Spleen (tissue), 7 donors: ENCODE measurements around the gene MAPK7.

Experiments
- CTCF ChIP-seq, 11 experiments: fragments of 200-600 bp in 7 of 11; fragments of 450-650 bp in 4 of 11; sonication (generic) in 4 of 11; IDR thresholded peaks in 8 of 11; conservative IDR thresholded peaks in 3 of 11; 1 replicate in 7 of 11; 2 replicates in 4 of 11; pipeline versions ENCODE4 v1.4.0 to v1.8.0; 2016 to 2021; ENCODE audit warnings: antibody characterized with exemption in 11 of 11, inconsistent platforms in 4 of 11, mild to moderate bottlenecking in 1 of 11
- POLR2A ChIP-seq, 3 donors: fragments of 450-650 bp; IDR thresholded peaks; one replicate each; pipeline ENCODE4 v1.5.1; 2017; ENCODE audit warnings: antibody characterized with exemption in 3 of 3, mild to moderate bottlenecking in 1 of 3
- POLR2AphosphoS5 ChIP-seq, 3 donors: sonication (generic); formaldehyde crosslinking; IDR thresholded peaks; one replicate each; pipeline ENCODE4 v1.5.1; 2017; ENCODE audit warnings: antibody characterized with exemption in 3 of 3
- donor health status: DM: no; HTN: no; CAD: no; lungs with moderate emphysema.
- donor health status: DM: no; HTN: no; CAD: no.
- donor health status: DM: no; HTN: no; CAD: no.

- TF ChIP-seq CTCF (IDR thresholded peaks at IDR 0.05 in 8 of 11, conservative IDR thresholded peaks at IDR 0.05 in 3 of 11) (no peak), POLR2A (IDR thresholded peaks at IDR 0.05) (no peak), POLR2AphosphoS5 (IDR thresholded peaks at IDR 0.05) (no peak)
Observed at GRCh38 chr17:19405114-19405513, 26.8 kb downstream of the MAPK7 start.
